CD4-positive, alpha-beta T cell treated with Interleukin-12 subunit alpha and Interleukin-12 subunit beta, for 1 hour (primary cell): ENCODE measurements around the gene N4BP2L1.
"Not testable (repeated sequence)": the region's sequence is repeated elsewhere in the genome, so short reads cannot be mapped to it uniquely, and the experiment has no call there.

Experiments
- DNase-seq: peaks from one replicate; pipeline ENCODE4 v3.0.0-alpha.2; 2020

N4BP2L1 gene

DNA sequence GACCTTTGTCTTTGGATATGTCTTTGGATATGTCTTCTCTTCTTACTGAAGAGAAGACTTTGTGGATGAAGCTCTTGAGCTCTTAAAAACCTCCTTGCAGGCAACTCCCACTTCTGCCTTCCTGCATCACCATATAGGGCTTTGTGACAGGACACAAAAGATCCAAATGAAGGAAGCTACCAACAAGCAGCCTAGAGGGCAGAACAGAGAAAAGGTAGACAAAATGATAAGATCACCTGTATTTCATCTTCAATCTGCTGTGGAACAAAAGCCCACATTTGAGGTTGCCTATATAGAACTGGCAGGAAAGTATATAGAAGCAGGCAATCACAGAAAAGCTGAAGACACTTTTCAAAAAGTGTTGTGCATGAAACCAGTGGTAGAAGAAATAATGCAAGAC, 42.5 kb downstream of the N4BP2L1 start:
- DNase-seq, result no peak

DNA sequence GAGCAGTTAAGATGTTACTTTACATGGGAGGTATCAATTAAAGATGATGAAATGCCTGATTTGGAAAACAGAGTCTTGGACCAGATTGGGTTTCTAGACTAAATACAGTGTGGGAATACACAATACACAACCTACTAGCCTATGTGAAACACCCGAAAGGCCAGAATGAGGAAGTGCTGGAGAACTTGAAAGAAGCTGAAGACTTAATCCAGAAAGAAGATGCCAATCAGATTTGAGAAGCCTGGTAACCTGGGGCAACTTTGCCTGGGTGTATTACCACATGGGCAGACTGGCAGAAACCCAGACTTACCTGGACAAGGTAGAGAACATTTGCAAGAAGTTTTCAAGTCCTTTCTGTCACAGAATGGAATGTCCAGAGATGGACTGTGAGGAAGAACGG, 43.2 kb downstream of the N4BP2L1 start:
- no peak for DNase-seq

DNA sequence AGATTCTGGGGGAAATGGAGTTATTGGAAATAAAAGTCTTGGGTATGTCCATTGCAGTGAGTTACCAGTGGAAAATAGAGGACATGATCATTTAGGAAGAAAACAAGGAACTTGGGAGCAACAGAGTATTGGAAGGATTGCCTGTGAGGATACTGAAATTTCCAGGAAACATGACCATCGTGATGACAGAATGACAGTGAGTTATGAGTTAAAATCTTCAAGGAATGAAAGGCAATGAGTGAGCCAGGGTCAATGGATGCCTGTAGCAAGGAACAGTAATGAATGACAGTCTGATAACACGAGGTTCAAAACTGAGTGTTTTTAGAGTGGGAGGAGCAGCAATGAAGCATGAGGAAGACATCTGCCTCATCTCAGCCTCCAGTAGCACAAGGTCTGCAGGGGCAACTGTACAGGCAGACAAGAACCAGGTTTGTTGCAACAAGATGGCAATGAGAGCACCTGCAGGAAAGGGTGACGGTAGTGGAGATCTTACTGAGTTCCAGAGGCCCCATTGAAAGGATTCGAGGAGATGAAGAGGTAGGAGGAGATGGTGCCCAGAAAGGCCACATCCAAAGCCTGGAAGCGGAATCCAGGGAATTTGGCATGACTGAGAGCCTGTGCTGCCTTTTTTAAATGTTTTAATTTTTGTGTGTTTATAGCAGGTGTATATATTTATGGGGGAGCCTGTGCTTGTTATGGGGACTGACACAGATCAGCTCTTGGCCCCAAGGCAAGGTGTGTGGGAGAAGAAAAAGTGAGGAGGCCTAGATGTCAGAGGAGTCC, 43.9 kb downstream of the N4BP2L1 start:
- no peak for DNase-seq

DNA sequence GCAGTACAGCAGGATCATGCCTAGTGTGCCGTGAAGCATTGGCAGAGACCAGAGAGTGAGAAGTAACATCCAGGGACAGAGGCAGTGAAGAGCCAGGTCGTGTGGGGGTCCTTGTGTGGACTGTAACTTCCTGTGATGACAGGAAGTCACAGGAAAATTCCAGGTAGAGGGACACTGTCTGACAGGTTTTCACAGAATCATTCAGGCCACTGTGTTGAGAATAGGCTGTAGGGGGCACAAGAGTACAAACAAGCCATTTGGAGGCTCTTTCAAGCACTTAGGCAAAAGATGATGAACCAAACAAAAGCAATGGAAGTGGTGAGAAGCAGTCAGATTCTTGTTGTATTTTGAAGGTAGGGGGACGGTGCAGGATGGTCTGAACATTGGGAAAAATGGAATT, 46.4 kb downstream of the N4BP2L1 start:
- peak; percentile 46 for DNase-seq

DNA sequence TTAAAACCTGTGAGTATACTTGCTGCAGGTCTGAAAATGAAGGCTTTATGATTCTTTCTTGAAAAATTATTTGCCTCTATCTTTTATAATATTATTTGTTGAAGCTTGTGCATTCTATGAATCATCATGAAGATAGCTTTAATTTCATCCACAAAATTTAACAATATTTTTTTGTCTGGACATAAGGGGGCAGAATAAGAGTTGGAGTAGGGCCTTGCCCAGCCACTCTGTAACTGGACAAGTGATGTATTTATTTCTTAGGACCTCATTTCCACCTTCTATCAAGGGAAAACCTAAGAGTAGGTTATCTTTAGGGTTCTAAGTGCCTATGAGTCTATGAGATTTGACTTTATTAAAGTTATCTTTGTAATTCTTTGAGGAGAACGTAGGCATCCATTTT, 49.9 kb downstream of the N4BP2L1 start:
- no peak for DNase-seq

DNA sequence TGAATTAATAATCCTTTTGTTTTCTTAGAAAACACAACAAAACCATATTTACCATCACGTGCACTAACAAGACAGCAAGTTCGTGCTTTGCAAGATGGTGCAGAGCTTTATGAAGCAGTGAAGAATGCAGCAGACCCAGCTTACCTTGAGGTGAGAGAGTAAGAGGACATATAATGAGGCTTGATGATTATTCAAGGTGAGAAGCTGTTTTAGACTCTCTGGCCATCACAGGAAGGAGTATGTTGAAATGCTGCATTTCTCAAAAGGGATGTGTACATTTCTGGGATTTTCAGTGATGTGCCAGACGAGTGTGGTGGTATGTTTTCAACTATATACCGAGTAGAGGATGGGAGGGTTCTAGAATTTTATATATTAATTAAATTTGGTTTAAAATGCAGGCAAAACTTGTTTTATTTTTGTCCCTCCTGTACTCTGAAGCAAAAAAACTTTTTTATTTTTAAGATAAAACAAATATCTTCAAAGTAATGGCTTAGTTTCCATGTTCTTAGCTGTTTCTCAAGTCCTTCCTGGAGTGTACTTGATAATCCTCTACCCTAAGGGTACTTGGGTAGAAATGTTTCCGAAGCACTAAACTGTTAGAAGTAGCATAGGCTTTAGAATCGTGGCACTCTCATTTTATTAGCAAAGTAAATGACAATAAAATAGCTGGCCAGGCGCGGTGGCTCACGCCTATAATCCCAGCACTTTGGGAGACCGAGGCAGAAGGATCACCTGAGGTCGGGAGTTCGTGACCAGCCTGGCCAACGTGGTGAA, 51.1 kb downstream of the N4BP2L1 start:
- DNase-seq, result no peak

DNA sequence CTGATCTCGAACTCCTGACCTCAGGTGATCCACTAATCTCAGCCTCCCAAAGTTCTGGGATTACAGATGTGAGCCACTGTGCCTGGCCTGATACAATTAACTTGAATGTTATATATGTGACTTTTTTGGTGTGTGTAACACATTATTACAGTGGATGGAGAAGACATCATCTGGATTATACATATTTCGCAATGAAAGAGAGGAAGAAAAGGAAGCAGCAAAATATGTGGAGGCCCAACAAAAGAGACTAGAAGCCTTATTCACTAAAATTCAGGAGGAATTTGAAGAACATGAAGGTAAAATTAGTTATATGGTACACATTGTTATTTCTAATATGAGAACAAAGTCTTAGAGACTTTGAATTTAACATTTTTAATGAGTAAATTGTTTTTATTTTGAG, 57.1 kb downstream of the N4BP2L1 start:
- no peak for DNase-seq

DNA sequence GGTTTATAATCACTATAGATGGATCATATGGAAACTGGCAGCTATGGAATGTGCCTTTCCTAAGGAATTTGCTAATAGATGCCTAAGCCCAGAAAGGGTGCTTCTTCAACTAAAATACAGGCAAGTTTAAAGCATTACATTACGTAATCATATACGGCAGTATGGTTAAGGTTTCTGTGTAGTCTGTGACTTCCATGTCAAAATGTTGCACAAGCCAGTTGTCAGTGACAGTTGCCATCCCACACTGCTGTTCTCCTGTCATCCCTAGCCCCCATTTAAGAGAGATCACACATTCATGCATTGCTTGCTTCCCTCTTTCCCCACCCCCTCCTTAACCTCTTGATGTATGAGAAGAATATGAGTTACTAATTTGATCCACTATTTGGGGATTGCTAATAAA, 65.4 kb downstream of the N4BP2L1 start:
- DNase-seq, result no peak

DNA sequence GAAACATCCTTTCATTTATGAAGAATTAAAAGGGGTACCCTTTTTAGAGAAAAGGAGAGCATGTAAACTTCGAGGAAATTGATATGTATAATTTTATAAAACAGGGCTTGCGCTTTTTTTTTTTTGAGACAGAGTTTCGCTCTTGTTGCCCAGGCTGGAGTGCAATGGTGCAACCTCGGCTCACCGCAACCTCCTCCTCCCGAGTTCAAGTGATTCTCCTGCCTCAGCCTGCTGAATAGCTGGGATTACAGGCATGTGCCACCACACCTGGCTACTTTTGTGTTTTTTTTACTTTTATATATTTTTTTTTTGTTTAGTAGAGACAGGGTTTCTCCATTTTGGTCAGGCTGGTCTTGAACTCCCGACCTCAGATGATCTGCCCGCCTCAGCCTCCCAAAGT, 72.0 kb downstream of the N4BP2L1 start:
- not testable (repeated sequence) for DNase-seq

DNA sequence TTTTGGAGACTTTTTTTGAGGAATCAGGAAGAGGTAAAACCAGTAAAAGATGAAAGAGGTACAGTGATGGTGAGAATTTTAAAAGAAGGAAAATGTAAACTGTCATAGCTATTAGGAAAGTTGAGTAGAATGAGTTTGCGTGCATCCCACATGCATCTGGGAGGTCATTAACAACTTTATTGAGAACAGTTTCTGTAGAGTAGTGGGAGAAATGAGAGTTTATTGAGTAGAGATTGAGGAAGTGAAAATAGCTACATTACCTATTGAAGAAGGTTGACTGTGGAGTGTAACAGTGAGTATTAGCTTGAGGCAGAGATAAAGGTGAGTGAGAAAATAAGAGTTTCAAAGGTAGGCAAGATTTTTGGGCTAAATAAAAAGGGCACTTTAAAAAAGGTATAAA, 73.9 kb downstream of the N4BP2L1 start:
- no peak for DNase-seq

DNA sequence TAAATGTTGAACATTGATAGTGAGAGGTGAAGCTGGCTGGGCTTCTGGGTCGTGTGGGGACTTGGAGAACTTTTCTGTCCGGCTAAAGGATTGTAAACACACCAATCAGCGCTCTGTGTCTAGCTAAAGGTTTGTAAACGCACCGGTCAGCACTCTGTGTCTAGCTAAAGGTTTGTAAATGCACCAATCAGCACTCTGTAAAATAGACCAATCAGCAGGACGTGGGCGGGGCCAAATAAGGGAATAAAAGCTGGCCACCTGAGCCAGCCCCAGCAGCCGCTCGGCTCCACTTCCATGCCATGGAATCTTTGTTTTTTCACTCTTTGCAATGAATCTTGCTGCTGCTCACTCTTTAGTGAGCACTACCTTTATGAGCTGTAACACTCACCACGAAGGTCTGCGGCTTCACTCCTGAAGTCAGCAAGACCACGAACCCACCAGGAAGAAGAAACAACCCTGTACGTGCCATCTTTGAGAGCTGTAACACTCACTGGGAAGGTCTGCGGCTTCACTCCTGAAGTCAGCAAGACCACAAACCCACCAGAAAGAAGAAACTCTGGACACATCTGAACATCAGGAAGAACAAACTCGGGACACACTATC, 77.0 kb downstream of the N4BP2L1 start:
- not testable (repeated sequence) for DNase-seq
